Retinal pigment epithelial cell (primary cell): ENCODE data around the gene ZNF835.
"Not testable (repeated sequence)": the region's sequence is repeated elsewhere in the genome, so short reads cannot be mapped to it uniquely, and the experiment has no call there.

Experiments used
- DNase-seq: peaks from one replicate; pipeline ENCODE4 v3.0.0-alpha.2; 2010; ENCODE audit warnings: low read depth
- H3K4me3 ChIP-seq: 2 replicates; pipeline ENCODE4 v1.5.1; 2011; ENCODE audit warnings: mild to moderate bottlenecking, low read length, control low read depth, moderate library complexity
- TF ChIP-seq, protein P1 (sequence below): conservative IDR thresholded peaks from 2 replicates; pipeline ENCODE4 v1.5.1; 2011; ENCODE audit warnings: low read depth, low read length, control low read depth, inconsistent platforms

The ZNF835 gene

DNA sequence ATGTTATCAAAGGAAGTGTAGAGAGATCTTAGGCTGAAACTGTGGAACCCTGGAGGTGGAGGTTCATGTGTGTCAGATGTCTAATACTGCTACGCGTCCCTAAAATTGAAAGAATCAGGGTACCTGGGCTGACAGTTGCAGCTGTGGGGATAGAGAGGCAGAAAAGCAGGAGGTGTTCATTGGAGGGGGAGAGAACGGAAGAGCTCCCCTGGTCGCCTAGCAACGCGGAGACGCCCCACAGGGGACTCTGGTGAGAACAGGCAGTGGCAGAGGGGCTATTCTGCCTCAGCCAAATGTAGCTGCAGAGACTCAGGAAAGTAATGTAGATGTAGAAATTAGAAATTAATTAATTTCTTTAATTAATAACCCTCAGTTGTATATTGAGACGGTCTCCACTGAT lies 10.1 kb upstream of the ZNF835 start:
- TF ChIP-seq, protein P1, sequence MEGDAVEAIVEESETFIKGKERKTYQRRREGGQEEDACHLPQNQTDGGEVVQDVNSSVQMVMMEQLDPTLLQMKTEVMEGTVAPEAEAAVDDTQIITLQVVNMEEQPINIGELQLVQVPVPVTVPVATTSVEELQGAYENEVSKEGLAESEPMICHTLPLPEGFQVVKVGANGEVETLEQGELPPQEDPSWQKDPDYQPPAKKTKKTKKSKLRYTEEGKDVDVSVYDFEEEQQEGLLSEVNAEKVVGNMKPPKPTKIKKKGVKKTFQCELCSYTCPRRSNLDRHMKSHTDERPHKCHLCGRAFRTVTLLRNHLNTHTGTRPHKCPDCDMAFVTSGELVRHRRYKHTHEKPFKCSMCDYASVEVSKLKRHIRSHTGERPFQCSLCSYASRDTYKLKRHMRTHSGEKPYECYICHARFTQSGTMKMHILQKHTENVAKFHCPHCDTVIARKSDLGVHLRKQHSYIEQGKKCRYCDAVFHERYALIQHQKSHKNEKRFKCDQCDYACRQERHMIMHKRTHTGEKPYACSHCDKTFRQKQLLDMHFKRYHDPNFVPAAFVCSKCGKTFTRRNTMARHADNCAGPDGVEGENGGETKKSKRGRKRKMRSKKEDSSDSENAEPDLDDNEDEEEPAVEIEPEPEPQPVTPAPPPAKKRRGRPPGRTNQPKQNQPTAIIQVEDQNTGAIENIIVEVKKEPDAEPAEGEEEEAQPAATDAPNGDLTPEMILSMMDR, result no peak
- H3K4me3 ChIP-seq, result no peak overlapping the region

DNA sequence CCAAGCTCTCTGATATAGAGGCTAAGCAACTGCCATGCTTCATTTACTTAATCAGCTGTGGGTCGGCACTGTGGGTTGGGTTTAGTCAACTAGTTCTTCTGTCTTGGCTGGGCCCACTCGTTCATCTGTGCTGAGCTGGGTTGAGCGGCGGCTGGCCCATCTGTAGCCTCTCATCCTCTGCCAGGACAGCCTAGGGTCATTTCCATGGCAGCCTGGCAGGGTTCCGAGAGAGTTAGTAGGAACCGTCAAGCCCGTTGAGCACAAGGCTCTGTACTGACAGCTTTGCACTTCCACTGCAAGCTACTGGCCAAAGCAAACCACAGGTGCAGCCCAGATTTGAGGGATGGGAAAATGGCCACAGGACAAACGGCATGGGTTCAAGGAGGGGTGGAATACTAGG lies 6.6 kb upstream of the ZNF835 start:
- H3K4me3 ChIP-seq, result no peak overlapping the region
- DNase-seq, result no peak
- TF ChIP-seq, protein P1, result no peak

More for the DNA sequence above, 10.1 kb upstream of the ZNF835 start:
- DNase-seq, result no peak

DNA sequence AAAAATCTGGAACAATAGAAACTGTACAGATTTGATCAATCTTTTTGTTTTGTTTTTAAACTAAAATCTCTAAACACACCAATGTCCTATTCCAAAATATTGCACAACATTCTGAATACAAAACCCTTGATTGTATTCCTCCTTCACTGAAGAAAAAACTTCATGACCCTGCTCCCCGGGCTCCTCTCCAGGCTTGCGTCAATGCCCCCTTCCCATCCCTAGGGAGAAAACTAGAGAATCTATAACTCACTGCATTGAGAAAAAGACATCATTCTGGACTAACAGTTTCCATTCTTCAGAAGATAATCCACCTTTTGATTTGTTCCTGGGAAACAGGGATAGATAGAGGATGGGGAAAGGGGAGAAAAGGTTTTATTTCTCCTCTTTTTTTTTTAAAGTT lies 1.1 kb upstream of the ZNF835 start:
- not testable (repeated sequence) for H3K4me3 ChIP-seq, DNase-seq

DNA sequence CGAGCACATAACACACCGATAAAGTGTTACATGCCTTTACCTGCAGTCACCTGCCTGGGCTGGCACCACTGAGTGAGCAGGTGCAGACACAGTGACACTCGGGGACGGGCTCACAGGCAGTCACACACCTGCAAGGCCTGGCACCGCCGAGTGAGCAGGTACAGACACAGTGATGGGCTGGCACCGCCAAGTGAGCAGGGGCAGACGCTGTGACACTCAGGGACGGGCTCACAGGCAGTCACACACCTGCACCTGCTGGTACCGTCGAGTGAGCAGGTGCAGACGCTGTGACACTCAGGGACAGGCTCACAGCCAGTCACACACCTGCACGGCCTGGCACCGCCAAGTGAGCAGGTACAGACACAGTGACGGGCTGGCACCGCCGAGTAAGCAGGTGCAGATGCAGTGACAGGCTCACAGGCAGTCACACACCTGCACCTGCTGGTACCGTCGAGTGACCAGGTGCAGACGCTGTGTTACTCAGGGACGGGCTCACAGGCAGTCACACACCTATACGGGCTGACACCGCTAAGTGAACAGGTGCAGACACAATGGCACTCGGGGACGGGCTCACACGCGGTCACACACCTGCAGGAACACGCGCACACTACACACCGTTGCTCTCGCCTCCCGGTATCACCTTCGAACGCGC lies 470 bp downstream of the ZNF835 start:
- no peak for DNase-seq
- TF ChIP-seq, protein P1, result no peak
- peak overlapping the region; percentile 29 for H3K4me3 ChIP-seq

DNA sequence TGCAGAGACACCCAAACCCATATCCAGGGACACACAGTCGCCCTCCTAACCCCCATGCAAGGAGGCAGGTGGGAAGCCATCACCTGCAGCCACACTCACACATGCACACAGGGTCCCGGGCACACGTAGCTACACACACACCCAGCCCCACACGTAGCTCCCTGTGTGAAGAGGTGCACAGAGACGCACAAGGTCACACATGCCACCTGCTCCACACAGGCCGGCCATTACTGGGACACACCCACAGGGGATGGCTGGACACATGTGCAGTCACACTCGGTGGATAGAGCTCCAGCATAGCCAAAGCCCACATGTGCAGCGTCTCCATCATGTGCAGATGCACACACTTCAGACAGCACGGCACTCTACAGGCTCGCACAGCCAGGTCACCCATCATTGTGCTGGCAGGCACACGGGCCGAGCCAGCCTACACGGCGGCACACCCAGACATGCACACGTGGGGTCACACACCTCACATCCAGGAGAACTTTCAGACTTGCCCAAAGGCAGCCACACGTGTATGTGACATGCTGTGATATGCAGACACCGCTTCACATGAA lies 1.1 kb downstream of the ZNF835 start:
- TF ChIP-seq, protein P1, result no peak
- no peak for DNase-seq
- H3K4me3 ChIP-seq, result no peak overlapping the region

DNA sequence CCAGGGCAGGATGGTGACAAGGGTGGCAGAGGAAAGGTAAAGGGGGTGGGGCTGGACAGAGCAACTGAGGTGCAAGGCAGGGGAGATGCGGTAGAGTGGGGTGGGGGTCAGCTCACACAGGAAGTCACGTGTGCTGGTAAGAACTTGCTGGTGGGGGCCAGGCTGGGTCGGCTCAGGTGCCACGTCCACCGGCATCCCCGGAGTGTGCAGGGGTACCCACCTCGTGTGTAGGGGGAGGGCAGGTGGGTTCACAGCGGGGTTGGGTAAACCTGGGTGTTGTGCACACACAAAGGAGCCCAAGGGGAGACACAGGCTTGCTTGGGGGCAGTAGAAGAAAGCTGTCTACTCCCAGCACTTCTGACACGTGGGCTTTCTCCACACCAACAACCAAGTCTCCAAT lies 2.9 kb downstream of the ZNF835 start:
- no peak overlapping the region for H3K4me3 ChIP-seq
- TF ChIP-seq, protein P1, result no peak
- no peak for DNase-seq

DNA sequence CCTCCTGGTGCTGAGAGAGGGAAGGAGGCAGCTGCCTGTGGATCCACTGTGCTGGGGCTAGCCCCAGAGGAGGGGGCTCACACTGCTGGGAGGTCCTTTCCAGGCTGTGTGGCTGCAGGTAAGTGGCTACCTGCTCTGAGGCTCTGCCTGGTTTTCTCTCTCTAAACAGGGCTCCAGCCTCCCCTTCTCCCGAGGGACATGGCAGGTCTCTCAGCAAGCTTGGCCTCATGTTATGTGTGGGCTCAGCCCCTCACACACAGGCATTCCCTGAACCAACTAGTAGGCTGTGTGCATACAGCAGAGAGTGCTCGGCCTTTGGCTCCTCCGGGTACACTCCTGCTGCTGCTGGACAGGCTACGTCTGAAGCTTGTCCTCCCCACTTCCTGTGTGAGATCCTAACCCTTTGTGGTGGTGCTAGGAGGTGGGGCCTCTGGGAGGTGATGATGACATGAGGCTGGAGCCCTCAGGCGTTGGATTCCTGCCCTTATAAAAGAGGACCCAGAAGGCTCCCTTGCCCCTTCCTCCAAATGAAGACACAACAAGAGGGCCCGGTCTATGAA lies 4.2 kb downstream of the ZNF835 start:
- H3K4me3 ChIP-seq, result no peak overlapping the region
- TF ChIP-seq, protein P1, result no peak
- DNase-seq, result no peak
